ENCODE measurements around the gene KAT5.
"Not testable (repeated sequence)": the region's sequence is repeated elsewhere in the genome, so short reads cannot be mapped to it uniquely, and the experiment has no call there.

The KAT5 gene

GRCh38 chr11:65764434-65764833 lies 52.4 kb downstream of the KAT5 start:
- TF ChIP-seq CTCF (IDR thresholded peaks at IDR 0.05; ENCODE audit: low read depth, low read length, missing control alignments): no peak
- DNase-seq (ENCODE audit: extremely low read depth, low read depth): no peak
- no peak overlapping the region for H3K4me3 ChIP-seq (replicated peaks; ENCODE audit: low read depth, low read length)

GRCh38 chr11:65766535-65766934 lies 54.5 kb downstream of the KAT5 start:
- no peak for DNase-seq (ENCODE audit: extremely low read depth, low read depth)
- H3K4me3 ChIP-seq (replicated peaks; ENCODE audit: low read depth, low read length): no peak overlapping the region
- no peak for TF ChIP-seq CTCF (IDR thresholded peaks at IDR 0.05; ENCODE audit: low read depth, low read length, missing control alignments)

DNA sequence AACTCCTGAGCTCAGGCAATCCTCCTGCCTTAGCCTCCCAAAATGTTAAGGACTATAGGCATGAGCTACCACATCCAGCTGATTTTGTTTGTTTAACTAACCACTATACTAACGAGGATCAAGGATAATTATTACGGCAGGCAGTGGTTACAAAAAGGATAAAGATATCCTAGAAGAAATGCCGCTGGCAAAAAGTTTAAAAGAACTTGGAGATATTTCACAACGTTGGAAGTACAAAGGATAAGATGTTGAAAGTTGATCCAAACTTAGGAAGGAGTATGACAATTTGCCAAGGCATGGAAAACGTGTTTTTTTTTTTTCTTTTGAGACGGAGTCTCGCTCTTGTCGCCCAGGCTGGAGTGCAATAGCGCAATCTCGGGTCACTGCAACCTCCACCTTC lies 55.4 kb downstream of the KAT5 start:
- no peak for TF ChIP-seq CTCF (IDR thresholded peaks at IDR 0.05; ENCODE audit: low read depth, low read length, missing control alignments)
- no peak overlapping the region for H3K4me3 ChIP-seq (replicated peaks; ENCODE audit: low read depth, low read length)
- no peak for DNase-seq (ENCODE audit: extremely low read depth, low read depth)

GRCh38 chr11:65767806-65768205 lies 55.8 kb downstream of the KAT5 start:
- not testable (repeated sequence) for DNase-seq (ENCODE audit: extremely low read depth, low read depth); H3K4me3 ChIP-seq (replicated peaks; ENCODE audit: low read depth, low read length)

All from HFF-Myc (cell line).